HG03159 (cell line): ENCODE results near the gene ZFHX3.

Experiments
- ATAC-seq: cut with Tn5 transposase; IDR thresholded peaks from one replicate; pipeline ENCODE4 v1.9.1; 2021; ENCODE audit warnings: mild to moderate bottlenecking, moderate library complexity; ENCODE audit not compliant: unreplicated experiment

ZFHX3 gene

DNA sequence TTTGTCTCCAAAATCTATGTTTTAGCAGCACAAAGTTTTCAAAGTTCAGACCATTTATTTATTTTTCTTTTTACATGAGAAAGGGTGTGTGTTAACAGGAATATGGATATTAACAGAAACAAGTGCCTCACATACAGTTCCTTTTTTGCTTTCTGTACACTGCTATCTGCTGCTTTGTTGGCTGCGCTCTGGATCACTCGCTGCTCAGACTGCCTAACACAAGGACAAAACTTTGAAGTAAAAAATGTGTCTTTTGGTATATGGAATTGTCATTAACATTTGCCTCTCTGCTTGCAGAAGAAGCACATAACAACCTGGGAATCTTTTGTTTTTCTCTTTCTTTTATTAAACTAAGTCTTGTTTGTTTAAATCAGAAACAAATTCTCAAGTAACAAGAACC lies 262.8 kb downstream of the ZFHX3 start:
- no peak for ATAC-seq

GRCh38 chr16:72783716-72784318 lies 264.1 kb downstream of the ZFHX3 start:
- ATAC-seq: no peak

DNA sequence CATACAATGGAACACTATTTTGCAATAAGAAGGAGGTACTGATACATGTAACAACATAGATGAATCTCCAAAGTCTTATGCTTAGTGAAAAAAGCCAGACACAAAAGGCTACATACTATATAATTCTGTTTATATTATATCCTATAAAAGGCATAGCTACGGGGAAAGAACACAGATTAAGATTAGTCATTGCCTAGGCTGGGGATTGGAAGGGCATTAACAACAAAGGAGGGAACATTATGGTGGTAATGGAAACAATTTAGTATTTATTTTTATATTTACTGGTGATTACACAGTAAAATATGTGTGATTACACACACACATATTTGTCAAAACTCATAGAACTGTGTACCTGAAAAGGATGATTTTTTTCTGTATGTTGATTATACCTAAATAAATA lies 278.1 kb downstream of the ZFHX3 start:
- no peak for ATAC-seq

DNA sequence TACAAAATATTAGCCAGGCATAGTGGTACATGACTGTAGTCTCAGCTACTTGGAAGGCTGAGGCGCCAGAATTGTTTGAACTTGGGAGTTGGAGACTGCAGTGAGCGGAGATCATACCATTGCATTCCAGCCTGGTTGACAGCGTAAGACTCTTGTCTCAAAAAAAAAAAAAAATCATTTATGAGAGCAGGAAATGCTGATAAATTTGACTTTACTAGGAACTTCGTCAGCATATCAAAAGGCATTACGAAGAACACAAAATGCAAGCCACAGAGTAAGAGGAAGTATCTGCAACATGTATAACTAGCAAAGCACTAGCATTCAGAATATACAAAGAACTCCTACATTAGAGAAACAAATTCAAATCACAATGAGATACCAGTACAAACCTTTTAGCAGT lies 279.3 kb downstream of the ZFHX3 start:
- no peak for ATAC-seq

- no peak for ATAC-seq
Observed at GRCh38 chr16:72766506-72766905, 281.4 kb downstream of the ZFHX3 start.

DNA sequence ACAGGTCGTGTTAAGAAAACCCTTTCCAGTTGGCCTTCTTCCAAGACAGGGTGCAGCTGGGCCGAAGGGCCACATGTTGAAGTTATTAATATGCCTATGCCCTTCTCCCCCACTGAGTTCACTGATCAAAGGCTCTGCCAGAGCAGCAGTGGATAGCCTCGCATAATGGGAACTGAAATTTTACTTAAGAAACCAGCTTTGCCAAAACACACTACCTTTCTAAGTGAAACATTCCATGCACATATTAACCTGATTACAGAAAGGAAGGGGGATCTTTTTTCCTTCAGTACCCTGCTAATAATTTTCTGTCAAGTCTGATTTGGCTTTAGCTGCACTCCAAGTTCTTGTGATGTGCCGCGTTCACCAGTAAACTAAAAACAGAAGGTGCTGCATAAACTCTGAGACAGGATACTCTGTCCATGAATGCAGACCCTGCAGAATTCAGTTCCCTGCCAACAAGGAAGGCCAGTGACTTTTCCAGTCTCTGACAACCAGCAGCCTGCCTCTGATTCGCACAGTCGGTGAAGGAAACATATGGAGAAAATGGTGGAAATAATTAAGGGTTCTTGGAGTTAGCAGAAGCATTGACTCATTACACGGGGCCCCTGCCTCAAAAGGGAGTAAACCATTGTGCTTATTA lies 283.8 kb downstream of the ZFHX3 start:
- ATAC-seq: no peak

DNA sequence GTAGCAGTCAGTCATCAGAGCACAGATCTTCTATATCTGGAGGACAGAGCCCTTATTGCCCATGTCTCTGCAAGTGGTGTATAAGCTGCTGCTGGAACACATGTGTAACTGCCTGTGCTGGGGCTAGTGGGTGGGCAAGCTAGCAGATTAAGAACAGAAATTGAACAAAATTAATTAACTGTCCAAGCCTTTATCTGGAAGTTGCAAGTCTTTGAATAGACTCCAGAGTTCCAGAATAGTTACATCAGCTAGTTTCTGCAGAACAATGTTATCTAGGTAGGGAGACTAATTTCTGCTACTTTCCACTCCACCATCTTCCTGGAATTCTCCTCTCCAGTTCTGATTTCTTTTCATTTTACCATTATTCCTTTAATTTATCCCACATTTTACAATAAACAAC lies 287.3 kb downstream of the ZFHX3 start:
- no peak for ATAC-seq

DNA sequence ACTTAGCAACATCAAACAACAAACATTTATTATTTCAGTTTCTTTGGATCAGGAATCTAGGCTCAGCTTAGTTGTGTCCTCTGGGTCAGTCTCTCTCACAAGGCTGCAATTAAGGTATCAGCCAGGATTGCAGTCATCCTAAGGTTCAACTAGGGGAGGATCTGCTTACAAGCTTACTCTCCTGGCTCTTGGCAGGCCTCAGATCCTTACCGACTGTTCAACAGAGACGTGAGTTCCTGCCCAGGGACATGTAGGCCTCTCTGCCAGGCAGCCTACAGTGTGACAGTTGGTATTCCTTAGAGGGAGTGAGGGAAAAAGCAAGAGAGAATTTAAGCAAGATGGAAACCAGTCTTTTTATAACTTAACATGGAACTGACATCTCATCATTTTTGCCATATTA lies 294.0 kb downstream of the ZFHX3 start:
- no peak for ATAC-seq

GRCh38 chr16:72752004-72752695 lies 295.8 kb downstream of the ZFHX3 start:
- no peak for ATAC-seq

DNA sequence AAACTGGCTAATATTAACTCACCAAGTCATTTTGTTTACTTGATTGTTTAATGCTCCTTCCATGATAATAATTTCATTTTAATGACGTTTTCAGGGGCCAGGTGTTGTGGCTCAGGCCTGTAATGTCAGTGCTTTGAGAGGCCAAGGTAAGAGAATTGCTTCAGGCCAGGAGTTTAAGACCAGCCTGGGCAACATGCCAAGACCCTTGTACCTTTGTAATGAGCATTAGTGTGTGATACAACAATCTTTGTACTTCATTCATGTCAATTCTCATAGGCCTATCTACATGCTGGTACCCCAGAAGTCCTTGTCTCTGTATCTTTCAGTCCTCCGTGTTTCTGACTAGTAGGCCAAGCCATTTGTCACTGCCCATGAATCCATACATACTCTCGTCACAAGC lies 296.9 kb downstream of the ZFHX3 start:
- no peak for ATAC-seq

- no peak for ATAC-seq
Observed at GRCh38 chr16:72749091-72749490, 298.8 kb downstream of the ZFHX3 start.

GRCh38 chr16:72744076-72744793 lies 303.7 kb downstream of the ZFHX3 start:
- no peak for ATAC-seq

GRCh38 chr16:72743011-72743761 lies 304.7 kb downstream of the ZFHX3 start:
- ATAC-seq: peak; percentile 77

- ATAC-seq: no peak
Observed at GRCh38 chr16:72740347-72740746, 307.6 kb downstream of the ZFHX3 start.

DNA sequence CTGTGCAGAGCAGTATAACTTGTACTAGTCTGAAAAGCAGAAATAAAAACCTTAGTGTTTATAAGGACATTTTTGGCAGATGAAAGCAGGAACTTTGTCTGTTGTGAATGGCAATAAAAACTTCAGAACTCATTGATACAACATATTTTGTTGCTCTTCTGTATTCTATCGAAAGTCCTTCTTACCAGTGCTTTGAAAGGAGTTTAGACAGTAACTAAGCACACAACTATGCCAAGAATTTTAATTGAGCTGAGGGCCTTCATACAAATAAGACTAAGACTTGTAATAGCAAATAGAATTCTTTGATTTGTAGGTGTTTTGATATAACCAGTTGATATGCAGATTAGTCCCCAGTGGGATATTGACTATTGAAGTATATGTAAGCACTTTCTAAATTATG lies 308.4 kb downstream of the ZFHX3 start:
- no peak for ATAC-seq

GRCh38 chr16:72736074-72736473 lies 311.9 kb downstream of the ZFHX3 start:
- no peak for ATAC-seq
